G401.6 (cell line): Measurements from ENCODE around the gene SYNJ1.
A peak's percentile ranks its signal among the peaks of the same experiment; 100 is the strongest.
"Not testable (repeated sequence)": the region's sequence is repeated elsewhere in the genome, so short reads cannot be mapped to it uniquely, and the experiment has no call there.

Source experiments
- FAIRE-seq: peaks from 2 replicates; lab custom pipeline; 2012; peaks lifted over from hg19 to GRCh38; lab: Jason Lieb, UNC

Gene SYNJ1, protein sequence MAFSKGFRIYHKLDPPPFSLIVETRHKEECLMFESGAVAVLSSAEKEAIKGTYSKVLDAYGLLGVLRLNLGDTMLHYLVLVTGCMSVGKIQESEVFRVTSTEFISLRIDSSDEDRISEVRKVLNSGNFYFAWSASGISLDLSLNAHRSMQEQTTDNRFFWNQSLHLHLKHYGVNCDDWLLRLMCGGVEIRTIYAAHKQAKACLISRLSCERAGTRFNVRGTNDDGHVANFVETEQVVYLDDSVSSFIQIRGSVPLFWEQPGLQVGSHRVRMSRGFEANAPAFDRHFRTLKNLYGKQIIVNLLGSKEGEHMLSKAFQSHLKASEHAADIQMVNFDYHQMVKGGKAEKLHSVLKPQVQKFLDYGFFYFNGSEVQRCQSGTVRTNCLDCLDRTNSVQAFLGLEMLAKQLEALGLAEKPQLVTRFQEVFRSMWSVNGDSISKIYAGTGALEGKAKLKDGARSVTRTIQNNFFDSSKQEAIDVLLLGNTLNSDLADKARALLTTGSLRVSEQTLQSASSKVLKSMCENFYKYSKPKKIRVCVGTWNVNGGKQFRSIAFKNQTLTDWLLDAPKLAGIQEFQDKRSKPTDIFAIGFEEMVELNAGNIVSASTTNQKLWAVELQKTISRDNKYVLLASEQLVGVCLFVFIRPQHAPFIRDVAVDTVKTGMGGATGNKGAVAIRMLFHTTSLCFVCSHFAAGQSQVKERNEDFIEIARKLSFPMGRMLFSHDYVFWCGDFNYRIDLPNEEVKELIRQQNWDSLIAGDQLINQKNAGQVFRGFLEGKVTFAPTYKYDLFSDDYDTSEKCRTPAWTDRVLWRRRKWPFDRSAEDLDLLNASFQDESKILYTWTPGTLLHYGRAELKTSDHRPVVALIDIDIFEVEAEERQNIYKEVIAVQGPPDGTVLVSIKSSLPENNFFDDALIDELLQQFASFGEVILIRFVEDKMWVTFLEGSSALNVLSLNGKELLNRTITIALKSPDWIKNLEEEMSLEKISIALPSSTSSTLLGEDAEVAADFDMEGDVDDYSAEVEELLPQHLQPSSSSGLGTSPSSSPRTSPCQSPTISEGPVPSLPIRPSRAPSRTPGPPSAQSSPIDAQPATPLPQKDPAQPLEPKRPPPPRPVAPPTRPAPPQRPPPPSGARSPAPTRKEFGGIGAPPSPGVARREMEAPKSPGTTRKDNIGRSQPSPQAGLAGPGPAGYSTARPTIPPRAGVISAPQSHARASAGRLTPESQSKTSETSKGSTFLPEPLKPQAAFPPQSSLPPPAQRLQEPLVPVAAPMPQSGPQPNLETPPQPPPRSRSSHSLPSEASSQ (N-terminal part only)

DNA sequence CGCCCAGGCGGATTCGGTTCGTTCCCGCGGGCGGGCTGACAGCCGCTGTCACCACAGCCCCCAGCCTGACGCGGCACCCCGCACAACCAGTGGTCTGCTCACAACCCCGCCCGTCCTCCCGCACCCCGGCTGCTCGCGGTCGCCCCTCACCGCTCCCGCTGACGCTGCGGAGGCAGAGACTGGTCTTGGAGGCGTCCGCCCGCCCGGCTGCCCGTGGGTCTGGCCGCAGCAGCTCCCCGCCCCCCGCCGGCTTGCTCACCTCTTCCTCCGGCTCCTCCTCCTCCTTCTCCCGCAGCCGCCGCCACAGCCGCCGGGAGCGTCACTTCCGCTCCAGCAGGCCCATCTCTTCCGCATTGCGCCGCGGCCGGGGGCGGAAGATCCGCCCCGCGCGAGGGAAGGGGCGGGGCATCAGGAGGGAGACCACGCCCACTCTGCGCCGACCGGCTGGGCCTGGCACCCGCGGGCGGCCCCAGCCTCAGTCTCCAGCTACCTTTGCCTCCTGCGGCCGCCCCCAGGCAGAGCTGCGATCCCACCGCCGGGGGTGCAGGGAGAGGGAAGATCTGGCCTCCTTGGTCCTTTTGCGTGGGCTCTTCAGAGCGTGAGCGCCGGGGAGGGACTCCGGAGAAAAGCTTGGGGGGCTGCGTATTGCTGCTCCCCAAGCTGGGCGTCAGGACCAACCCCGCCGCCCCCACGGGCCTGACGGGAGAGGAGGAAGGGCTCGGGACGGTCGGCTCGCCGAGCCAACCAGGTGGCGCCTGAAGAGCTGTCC is at the start of gene SYNJ1:
TSS of gene SYNJ1 (minus strand) at position 327 of the 769 bp plus-strand sequence. CDS start 1,118 bp downstream, outside the sequence.
- peak; percentile 63 for FAIRE-seq

DNA sequence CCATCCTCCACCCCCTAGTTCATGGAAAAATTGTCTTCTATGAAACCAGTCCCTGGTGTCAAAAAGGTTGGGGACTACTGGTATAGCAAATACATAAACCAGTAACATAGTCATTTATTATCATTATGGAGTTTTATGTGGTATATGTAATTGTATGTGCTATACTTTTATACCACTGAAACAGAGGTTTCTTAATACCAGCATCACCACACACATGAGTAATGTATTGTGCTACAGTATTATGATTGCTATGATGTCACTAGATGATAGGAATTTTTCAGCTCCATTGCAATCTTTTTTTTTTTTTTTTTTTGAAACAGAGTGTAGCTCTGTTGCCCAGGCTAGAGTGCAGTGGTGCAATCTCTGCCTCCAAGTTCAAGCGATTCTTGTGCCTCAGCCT is 49.5 kb upstream of the SYNJ1 start:
- no peak for FAIRE-seq

DNA sequence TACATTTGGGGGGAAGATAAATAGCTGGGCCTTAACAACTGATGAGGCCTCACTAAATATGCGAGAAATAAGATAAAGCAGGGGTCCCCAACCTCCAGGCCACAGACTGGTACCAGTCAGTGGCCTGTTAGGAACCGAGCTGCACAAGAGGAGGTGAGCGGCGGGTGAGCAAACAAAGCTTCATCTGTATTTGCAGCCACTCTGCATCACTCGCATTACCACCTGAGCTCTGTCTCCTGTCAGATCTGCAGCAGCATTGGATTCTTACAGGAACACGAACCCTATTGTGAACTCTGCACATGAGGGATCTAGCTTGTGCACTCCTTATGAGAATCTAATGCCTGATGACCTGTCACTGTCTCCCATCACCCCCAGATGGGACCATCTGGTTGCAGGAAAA is 48.9 kb upstream of the SYNJ1 start:
- FAIRE-seq: no peak

DNA sequence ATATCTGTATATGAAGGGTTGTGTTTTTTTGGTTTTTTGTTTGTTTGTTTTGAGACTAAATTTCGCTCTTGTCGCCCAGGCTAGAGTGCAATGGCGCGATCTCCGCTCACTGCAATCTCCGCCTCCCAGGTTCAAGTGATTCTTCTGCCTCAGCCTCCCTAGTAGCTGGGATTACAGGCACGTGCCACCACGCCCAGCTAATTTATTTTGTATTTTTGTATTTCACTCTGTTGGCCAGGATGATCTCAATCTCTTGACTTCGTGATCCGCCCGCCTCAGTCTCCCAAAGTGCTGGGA is 45.2 kb upstream of the SYNJ1 start:
- FAIRE-seq: not testable (repeated sequence)

DNA sequence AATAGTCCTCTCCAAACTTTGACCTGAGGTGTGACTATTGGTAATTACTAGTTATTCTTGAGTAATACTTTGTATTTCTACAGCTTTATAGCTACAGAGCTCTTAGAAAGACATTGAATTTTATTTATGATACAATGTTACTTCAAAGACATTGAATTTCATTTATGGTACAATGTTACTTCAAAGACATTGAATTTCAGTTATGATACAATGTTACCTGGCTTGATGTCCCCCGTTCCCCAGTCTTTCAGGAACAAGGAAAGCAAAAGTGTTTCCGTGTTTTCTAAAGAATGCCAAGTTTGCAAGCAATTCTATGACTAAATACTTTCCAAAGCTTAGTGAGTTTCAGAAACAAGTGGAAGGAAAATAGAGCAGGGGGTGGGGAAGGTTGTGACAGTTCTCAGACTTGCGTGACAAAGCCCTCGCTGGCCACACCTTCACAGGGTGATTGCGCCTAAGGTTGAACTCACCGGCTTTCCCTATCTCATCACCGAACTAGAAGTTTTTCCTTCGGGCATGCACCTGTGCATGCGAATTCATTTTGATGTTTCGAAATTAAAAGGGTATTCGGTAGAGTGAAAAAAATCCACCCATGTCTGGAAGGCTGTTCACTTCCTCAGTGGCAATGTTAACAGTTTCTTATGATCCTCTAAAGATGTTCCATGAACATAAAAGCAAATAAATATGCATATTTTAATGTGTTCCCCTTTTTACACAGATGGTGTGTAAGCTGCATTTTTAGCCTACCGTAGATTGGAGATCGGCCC is 44.7 kb upstream of the SYNJ1 start:
- no peak for FAIRE-seq

DNA sequence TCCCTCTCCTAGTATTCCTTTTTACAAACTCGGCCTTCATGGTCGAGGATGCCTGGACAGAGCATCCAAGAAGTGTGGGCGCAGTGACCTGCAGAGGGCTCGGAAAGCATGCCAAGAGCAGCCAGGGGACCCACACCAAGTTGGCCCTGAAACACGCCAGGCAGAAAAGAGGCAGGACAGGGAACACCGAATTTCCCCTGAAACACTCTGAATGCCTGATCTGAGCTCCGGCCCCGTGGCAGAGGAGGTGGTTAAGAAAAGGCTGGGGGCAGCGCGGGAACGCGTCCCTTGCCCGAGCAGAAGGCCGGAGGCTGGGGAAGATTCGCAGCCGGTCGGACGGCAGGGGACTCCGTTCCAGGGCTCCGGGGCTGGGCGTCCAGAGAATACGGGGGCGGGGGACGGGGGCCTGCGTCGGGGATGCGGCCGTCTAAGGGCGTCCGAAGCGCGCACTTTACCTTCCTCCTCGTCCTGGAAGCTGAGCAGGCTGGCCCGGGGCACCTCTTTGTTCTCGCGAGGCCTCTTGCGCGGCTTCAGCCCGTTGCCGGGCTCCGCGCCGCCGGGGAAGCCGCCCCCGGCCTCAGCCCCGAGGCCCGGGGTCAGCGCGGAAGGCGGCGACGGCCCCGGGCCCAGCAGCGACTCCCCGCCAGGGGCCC is 43.2 kb upstream of the SYNJ1 start:
- no peak for FAIRE-seq

GRCh38 chr21:32768530-32768929 is 40.7 kb upstream of the SYNJ1 start:
- FAIRE-seq: no peak

DNA sequence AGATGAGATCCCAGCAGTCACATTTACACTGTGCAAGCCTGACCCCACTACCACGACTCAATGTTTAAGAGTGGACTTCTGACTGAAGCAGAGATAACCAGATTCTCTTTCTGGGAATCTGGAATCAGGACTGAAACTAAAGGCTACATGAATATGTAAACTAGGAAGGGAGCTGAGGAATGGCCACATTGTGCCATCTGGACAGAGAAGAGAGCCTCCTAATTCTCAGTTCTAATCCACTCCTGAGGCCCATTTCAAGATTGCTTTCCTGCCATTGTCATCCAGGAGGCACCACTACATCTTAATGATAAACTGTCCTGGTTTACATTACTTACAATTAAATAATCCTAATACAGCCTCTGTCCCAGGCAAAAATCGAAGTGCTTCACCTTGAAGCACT is 37.2 kb upstream of the SYNJ1 start:
- no peak for FAIRE-seq

DNA sequence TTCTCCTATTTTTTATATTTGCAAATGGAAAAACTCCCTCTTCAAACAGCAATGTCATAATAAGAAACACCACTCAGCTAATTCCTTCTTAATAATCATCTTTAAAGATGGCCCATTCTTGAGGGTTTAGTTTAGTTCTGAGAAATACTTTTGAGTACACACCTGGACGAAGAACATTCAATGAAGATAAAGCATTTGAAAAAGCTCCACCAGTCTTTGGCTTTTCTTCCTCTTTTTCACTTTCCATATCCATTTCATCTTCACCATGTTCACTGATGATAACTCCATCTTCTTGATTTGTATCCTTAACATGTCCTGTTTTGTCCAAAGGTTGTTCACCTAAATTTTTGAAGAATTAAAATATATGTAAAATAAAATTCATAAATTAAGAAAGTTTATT is 36.4 kb upstream of the SYNJ1 start:
- FAIRE-seq: peak; percentile 42

GRCh38 chr21:32757804-32758203 is 30.0 kb upstream of the SYNJ1 start:
- no peak for FAIRE-seq

DNA sequence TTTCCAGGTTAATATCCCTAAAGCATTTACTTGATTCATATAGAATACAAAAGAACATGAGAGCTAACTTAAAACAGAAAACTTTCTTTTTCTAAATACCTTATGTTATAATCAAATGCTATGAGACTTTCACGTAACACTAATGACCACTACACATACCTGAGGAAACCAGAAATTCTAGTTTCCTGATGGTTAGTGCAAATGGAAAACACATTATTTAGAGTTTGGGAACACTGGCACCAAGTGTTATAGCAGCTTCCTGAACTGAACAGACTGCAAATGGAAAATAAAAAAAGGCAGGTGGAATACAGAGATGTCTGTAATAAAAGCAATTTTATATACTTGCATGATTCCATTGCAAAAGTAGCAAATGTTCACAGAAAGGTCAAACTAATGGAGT is 28.3 kb upstream of the SYNJ1 start:
- no peak for FAIRE-seq

DNA sequence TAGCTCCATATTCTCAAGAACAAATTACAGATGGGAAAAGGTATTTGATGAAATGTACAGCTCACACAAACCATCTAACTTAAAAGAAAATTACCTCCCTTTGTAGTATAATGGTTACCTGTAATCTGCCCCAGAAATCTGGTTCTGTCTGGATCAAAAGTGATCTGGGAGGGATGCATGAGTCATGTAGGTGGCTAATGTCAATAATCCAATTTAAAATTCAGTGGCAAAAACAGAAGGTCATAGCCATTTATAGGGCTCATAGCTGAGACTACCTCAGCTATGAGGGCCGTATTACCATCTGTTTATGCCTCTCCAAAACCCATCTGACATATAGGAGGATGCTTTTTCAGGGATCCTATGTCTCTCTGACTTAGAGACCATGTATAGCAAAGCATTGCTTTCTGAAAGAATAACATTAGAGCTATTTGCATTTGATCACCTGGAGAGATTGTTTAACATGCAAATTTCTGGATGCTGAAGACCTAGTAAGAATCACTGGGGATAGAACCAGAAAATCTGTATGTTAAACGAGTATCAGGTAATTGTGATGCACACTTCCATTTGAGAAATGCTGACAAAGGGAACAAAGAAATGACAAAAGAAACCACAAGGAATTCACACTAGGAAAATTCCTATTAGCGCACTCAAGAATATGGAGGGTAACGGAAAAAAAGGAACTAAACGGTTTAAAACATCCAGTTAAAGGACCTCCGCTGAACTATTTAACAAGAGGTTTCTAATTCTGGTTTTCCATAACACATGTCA is 26.2 kb upstream of the SYNJ1 start:
- no peak for FAIRE-seq

DNA sequence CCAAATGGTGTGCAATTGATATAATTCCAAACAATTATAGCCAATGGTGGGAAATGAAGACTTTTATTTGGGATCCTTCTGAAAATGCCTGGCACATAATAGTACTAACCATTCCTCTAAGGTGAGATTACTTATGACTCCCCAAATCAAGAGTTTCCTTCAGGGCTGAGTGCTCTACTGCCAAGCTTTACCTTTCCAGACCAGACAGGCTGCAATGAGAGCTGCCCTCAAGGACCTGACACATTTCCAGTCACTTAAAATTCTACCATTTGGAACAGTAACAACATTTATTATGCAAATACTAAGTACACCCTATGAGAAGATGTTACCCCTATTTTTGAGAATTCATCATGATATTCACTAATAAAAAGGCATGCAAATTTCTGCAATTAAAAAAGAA is 22.6 kb upstream of the SYNJ1 start:
- no peak for FAIRE-seq

DNA sequence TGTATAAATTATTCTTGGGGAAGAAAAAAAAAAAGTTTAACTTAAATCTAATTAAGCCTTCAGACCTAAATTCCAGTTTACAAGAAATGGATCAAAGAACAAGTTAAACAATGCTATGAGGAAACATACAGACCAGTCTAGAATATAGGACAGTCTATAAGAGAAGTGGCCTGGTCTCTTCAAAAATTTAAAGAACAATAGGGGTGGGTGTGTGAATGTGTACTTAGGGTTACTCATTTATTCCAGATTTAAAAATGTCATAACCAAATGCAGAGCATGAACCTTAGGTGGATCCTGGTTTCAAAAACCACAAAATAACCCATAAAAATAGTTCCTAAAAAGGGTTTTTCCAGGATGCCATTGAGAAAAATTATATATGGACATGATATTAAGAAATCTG is 21.8 kb upstream of the SYNJ1 start:
- no peak for FAIRE-seq

DNA sequence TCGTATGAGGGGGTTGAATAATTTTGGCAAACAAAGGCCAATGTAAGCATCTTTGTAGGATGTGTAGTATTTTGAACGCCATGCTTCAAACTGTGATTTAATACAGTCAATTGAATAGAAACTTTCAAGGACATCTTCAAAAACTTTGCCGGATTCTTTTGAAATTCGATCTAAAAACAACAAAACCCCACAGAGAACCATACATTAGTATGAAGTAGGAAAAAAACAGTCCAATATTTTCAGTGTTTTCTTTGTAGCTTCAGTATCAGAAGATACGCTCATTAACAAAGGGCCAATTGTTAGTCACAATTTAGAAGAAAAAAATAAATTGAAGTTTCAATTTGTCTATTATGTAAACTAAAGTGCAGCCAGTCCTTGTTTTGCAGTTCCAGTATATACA is 20.7 kb upstream of the SYNJ1 start:
- FAIRE-seq: no peak

GRCh38 chr21:32747396-32747795 is 19.6 kb upstream of the SYNJ1 start:
- no peak for FAIRE-seq

GRCh38 chr21:32746711-32747110 is 18.9 kb upstream of the SYNJ1 start:
- FAIRE-seq: not testable (repeated sequence)

DNA sequence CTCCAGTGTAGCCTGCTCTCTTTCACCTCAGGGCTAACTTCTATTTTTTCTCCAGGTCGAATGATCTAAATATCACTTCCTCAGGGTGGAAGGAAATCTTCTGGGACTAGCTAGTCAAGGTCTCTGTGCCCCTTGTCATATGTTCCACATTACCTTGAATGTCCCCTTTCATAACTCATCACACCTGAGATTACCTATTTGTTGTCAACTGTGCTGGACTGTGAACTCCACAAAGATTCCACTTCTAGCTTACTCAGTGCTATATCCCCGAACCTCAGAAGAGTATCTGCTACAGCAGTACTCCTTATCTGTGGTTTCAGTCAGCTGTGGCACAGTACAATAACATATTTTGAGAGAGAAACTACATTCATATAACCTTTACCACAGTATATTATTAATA is 14.6 kb upstream of the SYNJ1 start:
- no peak for FAIRE-seq

- no peak for FAIRE-seq
Measured at GRCh38 chr21:32741336-32741735, 13.5 kb upstream of the SYNJ1 start.

DNA sequence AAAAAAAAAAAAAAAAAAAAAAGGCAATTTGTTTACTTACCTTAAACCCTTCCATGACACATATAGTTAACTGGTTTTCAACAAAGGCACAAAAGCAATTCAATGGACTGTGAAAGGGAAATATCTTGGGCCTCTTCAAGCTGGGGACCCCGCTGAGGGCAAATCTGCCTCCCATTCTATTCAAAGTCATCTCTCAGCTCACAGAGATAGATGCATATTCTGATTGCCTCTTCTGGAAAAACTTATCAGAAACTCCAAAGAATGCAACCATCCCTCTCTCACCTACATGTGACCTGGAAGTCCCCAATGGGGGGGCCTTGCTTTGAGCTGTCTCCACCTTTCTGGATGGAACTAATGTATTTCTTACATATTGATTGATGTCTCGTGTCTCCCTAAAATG is 12.1 kb upstream of the SYNJ1 start:
- FAIRE-seq: no peak
